ENCODE data around the gene BEGAIN.

DNA sequence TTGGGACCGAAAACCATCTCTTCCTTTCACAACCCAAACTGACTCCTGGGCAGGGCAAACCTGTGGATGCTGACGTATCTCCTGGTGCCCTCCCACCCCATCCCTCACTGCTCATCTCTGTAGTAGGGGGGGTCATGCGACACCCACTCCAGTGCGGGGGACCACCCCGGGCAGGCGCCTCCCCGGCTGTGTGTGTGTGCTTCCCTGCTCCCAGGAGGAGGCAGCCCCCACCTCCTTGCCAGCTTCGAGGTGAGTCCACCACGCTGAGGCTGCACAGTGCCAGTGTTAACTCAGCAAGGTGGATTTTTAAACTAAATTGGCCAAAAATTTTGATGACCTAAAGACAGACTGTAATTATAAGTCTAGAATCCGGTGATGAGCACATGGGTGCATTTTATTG lies 46.2 kb upstream of the BEGAIN start:
- no peak for TF ChIP-seq POLR2A (IDR thresholded peaks at IDR 0.05)
- TF ChIP-seq, protein P1, sequence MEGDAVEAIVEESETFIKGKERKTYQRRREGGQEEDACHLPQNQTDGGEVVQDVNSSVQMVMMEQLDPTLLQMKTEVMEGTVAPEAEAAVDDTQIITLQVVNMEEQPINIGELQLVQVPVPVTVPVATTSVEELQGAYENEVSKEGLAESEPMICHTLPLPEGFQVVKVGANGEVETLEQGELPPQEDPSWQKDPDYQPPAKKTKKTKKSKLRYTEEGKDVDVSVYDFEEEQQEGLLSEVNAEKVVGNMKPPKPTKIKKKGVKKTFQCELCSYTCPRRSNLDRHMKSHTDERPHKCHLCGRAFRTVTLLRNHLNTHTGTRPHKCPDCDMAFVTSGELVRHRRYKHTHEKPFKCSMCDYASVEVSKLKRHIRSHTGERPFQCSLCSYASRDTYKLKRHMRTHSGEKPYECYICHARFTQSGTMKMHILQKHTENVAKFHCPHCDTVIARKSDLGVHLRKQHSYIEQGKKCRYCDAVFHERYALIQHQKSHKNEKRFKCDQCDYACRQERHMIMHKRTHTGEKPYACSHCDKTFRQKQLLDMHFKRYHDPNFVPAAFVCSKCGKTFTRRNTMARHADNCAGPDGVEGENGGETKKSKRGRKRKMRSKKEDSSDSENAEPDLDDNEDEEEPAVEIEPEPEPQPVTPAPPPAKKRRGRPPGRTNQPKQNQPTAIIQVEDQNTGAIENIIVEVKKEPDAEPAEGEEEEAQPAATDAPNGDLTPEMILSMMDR (IDR thresholded peaks at IDR 0.05): no peak
- no peak for TF ChIP-seq EP300 (IDR thresholded peaks at IDR 0.05)
